Retinal pigment epithelial cell (primary cell): ENCODE results near the gene FAM174C.

Experiments
- DNase-seq: peaks from one replicate; pipeline ENCODE4 v3.0.0-alpha.2; 2010; ENCODE audit warnings: low read depth
- H3K4me3 ChIP-seq: 2 replicates; pipeline ENCODE4 v1.5.1; 2011; ENCODE audit warnings: mild to moderate bottlenecking, low read length, control low read depth, moderate library complexity
- CTCF ChIP-seq: conservative IDR thresholded peaks from 2 replicates; pipeline ENCODE4 v1.5.1; 2011; ENCODE audit warnings: low read depth, low read length, control low read depth, inconsistent platforms

FAM174C gene

GRCh38 chr19:1254081-1254527 is 21.2 kb upstream of the FAM174C start:
- no peak for TF ChIP-seq CTCF
- no peak for DNase-seq
- no peak overlapping the region for H3K4me3 ChIP-seq

GRCh38 chr19:1254530-1255185 is 20.7 kb upstream of the FAM174C start:
- no peak for TF ChIP-seq CTCF
- no peak for DNase-seq
- H3K4me3 ChIP-seq: no peak overlapping the region

DNA sequence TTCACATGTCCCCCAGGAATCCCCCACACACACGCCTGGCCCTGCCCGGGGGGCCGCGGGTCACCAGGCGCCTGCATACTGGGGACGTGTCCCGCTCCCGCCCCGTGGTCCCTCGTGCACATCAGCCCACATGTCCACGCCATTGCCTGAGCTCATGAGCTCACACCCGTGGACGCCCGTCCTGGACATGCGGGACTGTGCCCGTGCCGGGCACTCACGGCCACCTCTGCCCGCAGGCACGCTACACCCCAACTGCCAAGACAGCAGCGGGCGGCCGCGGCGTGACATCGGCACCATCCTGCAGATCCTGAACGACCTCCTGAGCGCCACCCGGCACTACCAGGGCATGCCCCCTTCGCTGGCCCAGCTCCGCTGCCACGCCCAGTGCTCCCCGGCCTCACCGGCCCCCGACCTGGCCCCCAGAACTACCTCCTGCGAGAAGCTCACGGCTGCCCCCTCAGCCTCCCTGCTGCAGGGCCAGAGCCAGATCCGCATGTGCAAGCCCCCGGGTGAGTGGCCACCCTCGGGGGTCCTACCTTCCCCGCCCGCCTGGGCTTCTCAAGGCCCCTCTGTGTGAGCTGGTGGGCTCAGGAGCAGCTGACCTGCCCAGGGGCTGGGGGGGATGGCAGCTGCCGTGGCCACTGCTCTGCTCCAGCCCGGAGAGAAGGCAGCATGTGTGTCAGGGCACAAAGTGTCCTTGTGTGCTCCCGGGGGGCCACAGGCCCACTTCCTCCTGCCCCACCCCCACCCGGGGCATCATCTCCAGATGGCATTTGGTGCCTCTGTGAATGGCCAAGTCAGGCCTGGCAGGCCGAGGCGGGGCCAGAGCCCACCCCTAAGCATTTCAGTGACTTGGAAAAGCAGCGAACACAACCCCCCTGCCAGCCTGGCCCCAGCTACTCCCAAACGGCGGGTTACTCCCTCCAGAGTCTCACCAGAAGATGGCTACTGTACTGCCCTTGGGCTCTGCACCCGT is 19.9 kb upstream of the FAM174C start:
- no peak for DNase-seq
- no peak for TF ChIP-seq CTCF
- no peak overlapping the region for H3K4me3 ChIP-seq

DNA sequence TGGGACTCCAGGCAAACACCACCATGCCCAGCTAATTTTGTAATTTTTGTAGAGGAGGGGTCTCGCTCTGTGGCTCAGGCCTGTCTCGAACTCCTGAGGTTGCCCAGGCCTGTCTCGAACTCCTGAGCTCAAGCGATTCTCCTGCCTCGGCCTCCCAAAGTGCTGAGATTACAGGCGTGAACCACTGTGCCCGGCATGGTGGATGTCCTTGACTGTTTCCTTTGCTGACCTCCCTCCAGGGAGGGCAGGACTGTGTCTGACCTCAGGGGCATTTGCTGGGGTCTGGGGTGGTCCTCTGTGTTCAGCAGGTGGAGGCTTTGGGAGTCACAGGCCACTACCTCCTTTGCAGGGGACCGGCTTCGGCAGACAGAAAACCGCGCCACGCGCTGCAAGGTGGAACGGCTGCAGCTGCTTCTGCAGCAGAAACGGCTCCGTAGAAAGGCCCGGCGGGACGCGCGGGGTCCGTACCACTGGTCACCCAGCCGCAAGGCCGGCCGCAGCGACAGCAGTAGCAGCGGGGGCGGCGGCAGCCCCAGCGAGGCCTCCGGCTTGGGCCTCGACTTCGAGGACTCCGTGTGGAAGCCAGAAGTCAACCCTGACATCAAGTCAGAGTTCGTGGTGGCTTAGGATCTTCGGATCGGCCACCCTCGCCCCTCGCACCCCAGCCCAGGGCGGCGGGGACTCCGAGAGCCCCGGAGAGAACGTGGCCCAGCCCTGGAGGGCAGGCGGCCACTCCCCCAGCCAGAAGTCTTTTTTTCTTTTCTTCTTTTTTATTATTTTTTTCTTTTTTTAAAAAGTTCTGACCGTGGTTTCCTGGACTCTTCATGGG is 18.5 kb upstream of the FAM174C start:
- TF ChIP-seq CTCF: no peak
- H3K4me3 ChIP-seq: no peak overlapping the region
- DNase-seq: no peak

DNA sequence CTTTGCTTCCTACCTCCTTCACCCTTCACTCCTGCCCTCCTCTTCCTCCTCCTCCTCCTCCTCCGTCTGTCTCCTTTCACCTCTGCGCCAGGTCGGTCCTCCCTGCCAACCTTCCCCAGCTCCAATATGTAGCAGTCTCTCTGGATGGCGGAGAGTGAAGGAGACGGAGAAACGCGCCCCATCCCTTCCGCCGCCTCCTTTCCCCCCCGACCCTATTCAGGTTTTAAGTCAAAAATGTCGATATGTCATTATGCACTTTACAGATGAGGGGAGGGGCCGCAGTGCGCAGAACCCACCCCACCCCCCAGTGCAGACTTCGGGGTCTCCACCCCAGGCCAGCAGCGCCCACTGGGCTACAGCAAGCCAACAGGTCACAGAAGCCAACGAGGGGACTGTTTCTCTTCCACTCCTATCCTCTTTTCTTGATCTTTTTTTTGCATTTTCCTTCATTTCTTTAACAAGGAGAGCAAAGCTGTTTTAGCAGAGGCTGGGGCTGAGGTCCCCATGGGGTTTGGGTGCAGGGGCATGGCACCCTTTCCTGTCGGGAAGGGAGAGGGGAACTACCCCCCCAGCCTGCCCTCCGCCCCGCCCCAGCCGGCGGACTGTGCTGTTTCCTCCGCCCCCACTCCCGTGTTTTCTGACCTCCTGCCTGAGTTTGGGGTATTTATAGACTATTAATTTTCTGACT is 17.7 kb upstream of the FAM174C start:
- TF ChIP-seq CTCF: no peak
- no peak overlapping the region for H3K4me3 ChIP-seq
- no peak for DNase-seq

DNA sequence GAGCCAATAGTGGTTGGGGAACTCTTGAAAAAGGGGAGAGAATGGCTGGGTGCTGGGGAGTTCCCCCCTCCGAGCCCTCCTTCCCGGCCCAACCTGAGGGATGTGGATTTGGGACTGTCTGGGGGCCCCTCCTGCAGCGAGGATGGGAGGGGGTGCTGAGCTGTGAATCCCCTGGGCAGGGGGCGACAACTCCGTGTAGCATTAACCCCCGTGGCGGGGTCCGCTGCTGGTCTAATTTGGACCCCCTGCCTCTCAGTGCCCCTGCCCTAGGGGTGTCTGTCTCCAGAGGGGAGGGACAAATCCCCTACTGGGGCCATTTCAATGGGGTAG is 17.2 kb upstream of the FAM174C start:
- no peak for TF ChIP-seq CTCF
- no peak overlapping the region for H3K4me3 ChIP-seq
- DNase-seq: no peak
